H1 (cell line): ENCODE results near the gene PUSL1. TPM values are rescaled to one million over a fixed set of nuclear protein-coding genes. Genes with fewer than 3 reads are reported as not detected.

Experiments
- BACH1 ChIP-seq: IDR thresholded peaks from 2 replicates; pipeline ENCODE4 v1.6.1; 2012; ENCODE audit warnings: low read length, improper control_type of control experiment
- CBX5 ChIP-seq: fragments of 300-800, 300-1000 bp; sonication (generic); IDR thresholded peaks from 2 replicates; pipeline ENCODE4 v1.7.1; 2016; ENCODE audit warnings: antibody characterized with exemption, low read length, low read depth
- EP300 ChIP-seq, 2 experiments: IDR thresholded peaks; 1 replicate in 1 of 2; 2 replicates in 1 of 2; pipeline ENCODE4 v1.6.1; 2011 to 2012; ENCODE audit warnings: low read depth in 2 of 2, low read length in 2 of 2, mild to moderate bottlenecking in 2 of 2, borderline replicate concordance in 1 of 2, inconsistent platforms in 1 of 2, moderate library complexity in 1 of 2
- NRF1 ChIP-seq: IDR thresholded peaks from 2 replicates; pipeline ENCODE4 v1.6.1; 2011; ENCODE audit warnings: mild to moderate bottlenecking, low read depth, low read length, improper control_type of control experiment
- RXRA ChIP-seq: IDR thresholded peaks from 2 replicates; pipeline ENCODE4 v1.6.1; 2011; ENCODE audit warnings: low read depth, mild to moderate bottlenecking, low read length, moderate library complexity; ENCODE audit not compliant: insufficient read depth
- TEAD4 ChIP-seq: IDR thresholded peaks from 2 replicates; pipeline ENCODE4 v1.6.1; 2012; ENCODE audit warnings: low read depth, low read length, inconsistent platforms, mixed read lengths
- polyA plus RNA-seq, 7 experiments: library from polyadenylated mRNA; depleted of rRNA in 3 of 7; stranded (reverse) in 5 of 7; unstranded in 2 of 7; fragments of >200 nt in 5 of 7; fragments of 200-250 nt in 2 of 7; gene quantifications; 1 replicate in 5 of 7; 2 replicates in 1 of 7; 4 replicates in 1 of 7; pipeline versions ENCODE4 v1.2.1 to v1.2.3, GENCODE V29; 2011 to 2013; ENCODE audit warnings: missing spikeins in 2 of 7, mixed read lengths in 2 of 7
- total RNA-seq: library from RNA; stranded (reverse); fragmentation: NEBNext Ultra II Directional; extraction: Animal tissue kit (Norgen Biotek cat#: 25700); gene quantifications from 2 replicates; pipeline ENCODE4 v1.2.1, GENCODE V29; 2021
- TF ChIP-seq, protein P1 (sequence below): IDR thresholded peaks from 2 replicates; pipeline ENCODE4 v1.6.1; 2012; ENCODE audit warnings: inconsistent platforms
- TF ChIP-seq, protein P2 (sequence below): IDR thresholded peaks from 2 replicates; pipeline ENCODE4 v1.6.1; 2011; ENCODE audit warnings: low read length, improper control_type of control experiment

PUSL1 gene
- total and polyA plus RNA-seq, 2 of the 8 experiments (the other 6 are each of a cell fraction or from before 2014, with no cell fraction given), result 38.8 to 87.4 TPM

DNA sequence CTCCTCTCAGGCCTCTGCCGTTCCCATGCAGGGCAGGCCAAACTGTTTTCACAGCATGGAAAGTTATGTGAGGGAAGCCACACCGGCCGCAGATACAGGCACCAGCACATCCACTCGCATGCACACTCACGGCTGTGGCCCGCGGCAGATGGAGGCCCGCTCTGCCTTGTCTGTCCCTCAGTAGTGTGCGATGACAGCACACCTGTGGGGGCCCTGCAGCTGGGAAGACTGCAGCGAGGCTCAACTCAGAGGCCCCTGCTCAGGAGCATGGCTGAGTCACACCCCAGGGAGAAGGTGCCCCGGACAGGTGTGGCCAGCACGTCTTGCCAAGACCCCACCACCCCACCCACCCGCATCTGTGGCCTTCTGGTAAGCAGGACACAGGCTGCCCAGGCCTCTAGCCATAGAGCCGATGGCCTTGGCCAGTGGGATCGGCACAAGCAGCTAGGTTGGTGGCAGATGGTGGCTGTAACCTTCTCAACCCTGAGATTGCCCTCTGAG lies 33.4 kb upstream of the PUSL1 start (continued):
- TF ChIP-seq EP300 (IDR thresholded peaks at IDR 0.05; ENCODE audit: borderline replicate concordance in 1 of 2, low read depth in 2 of 2, low read length in 2 of 2) (no peak), NRF1 (no peak), CBX5 (no peak), RXRA (no peak), TEAD4 (no peak), BACH1 (no peak)
- TF ChIP-seq, protein P1, sequence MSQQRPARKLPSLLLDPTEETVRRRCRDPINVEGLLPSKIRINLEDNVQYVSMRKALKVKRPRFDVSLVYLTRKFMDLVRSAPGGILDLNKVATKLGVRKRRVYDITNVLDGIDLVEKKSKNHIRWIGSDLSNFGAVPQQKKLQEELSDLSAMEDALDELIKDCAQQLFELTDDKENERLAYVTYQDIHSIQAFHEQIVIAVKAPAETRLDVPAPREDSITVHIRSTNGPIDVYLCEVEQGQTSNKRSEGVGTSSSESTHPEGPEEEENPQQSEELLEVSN, result no peak
- TF ChIP-seq, protein P2, sequence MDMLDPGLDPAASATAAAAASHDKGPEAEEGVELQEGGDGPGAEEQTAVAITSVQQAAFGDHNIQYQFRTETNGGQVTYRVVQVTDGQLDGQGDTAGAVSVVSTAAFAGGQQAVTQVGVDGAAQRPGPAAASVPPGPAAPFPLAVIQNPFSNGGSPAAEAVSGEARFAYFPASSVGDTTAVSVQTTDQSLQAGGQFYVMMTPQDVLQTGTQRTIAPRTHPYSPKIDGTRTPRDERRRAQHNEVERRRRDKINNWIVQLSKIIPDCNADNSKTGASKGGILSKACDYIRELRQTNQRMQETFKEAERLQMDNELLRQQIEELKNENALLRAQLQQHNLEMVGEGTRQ, result no peak
